Stimulated activated naive CD8-positive, alpha-beta T cell treated with anti-CD3 and anti-CD28 coated beads, Interleukin-15, amount 100 ng/mL, for 72 hours (primary cell): ENCODE measurements around the gene NRAP.

Experiments
- ATAC-seq: fragments of 150-1000 bp; cut with Tn5 transposase; 2 replicates; pipeline ENCODE4 v1.10.0; 2021; ENCODE audit warnings: mild to moderate bottlenecking, moderate library complexity
- DNase-seq, 2 donors: peaks; one replicate each; pipeline ENCODE4 v3.0.0; 2021 to 2022
- H3K27ac Mint-ChIP-seq, 2 donors: one replicate each; pipeline ENCODE4 v1.8.0; 2022; ENCODE audit warnings: mild to moderate bottlenecking in 2 of 2, mixed read lengths in 2 of 2, moderate library complexity in 2 of 2
- H3K27me3 Mint-ChIP-seq: one replicate; pipeline ENCODE4 v1.8.0; 2022; ENCODE audit warnings: mixed read lengths
- H3K4me1 Mint-ChIP-seq: one replicate; pipeline ENCODE4 v1.8.0; 2022; ENCODE audit warnings: mild to moderate bottlenecking, mixed read lengths
- H3K4me3 Mint-ChIP-seq, 2 donors: one replicate each; pipeline ENCODE4 v1.8.0; 2022; ENCODE audit warnings: mild to moderate bottlenecking in 2 of 2, mixed read lengths in 2 of 2, moderate library complexity in 1 of 2
- H3K9me3 Mint-ChIP-seq, 2 donors: one replicate each; pipeline ENCODE4 v1.8.0; 2022; ENCODE audit warnings: mixed read lengths in 2 of 2

The NRAP gene

DNA sequence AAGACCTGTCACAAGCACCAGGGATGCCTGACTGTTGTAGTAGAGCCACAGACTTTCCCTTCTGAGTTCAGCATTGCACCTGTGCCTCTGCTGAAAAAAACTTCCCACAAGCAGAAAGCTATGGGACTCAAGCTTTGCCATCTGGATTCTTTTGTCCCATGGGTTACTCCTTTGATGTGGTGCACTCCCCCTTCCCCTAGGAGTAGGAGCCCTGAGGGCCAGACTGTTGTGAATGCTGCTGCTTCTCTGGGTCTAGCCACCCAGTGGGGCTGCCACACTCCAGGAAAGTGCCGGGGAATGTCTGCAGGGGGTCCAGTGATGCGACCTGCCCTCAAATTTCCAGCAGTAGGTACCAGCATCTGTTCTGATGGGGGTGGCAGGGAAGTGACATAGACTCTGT is 27.5 kb upstream of the NRAP start:
- DNase-seq (no peak), ATAC-seq (no peak)
- H3K9me3 Mint-ChIP-seq, result peaks cover 34 to 57% of the 10 kb centered on the region in 2 donors
- H3K4me1 Mint-ChIP-seq, result peaks cover 37% of the 10 kb centered on the region
- no peaks in the 10 kb centered on the region for H3K27me3 Mint-ChIP-seq
- H3K27ac Mint-ChIP-seq, result no peak overlapping the region
- H3K4me3 Mint-ChIP-seq, result no peak overlapping the region

GRCh38 chr10:113690749-113691148 is 26.9 kb upstream of the NRAP start:
- Mint-ChIP-seq H3K27me3 (no peaks in the 10 kb centered on the region), H3K9me3 (peaks cover 35 to 63% of the 10 kb centered on the region in 2 donors), H3K4me1 (peaks cover 37% of the 10 kb centered on the region), H3K4me3 (no peak overlapping the region), H3K27ac (peak overlapping the region in 1 of 2 donors; percentile 31)
- no peak for DNase-seq
- ATAC-seq, result no peak

GRCh38 chr10:113689574-113689973 is 25.7 kb upstream of the NRAP start:
- ATAC-seq (no peak), DNase-seq (no peak)
- H3K9me3 Mint-ChIP-seq, result peaks cover 47 to 74% of the 10 kb centered on the region in 2 donors
- no peak overlapping the region for H3K27ac Mint-ChIP-seq
- H3K27me3 Mint-ChIP-seq, result no peaks in the 10 kb centered on the region
- no peak overlapping the region for H3K4me3 Mint-ChIP-seq
- peaks cover 36% of the 10 kb centered on the region for H3K4me1 Mint-ChIP-seq

GRCh38 chr10:113689057-113689456 is 25.2 kb upstream of the NRAP start:
- DNase-seq, result no peak
- peaks cover 52 to 78% of the 10 kb centered on the region in 2 donors for H3K9me3 Mint-ChIP-seq
- H3K4me3 Mint-ChIP-seq, result peak overlapping the region; percentile 56
- no peak for ATAC-seq
- no peaks in the 10 kb centered on the region for H3K27me3 Mint-ChIP-seq
- peaks cover 39% of the 10 kb centered on the region for H3K4me1 Mint-ChIP-seq
- peak overlapping the region in 1 of 2 donors; percentile 87 for H3K27ac Mint-ChIP-seq

GRCh38 chr10:113687037-113687436 is 23.2 kb upstream of the NRAP start:
- ATAC-seq (no peak), DNase-seq (no peak)
- Mint-ChIP-seq H3K27me3 (no peaks in the 10 kb centered on the region), H3K27ac (no peak overlapping the region), H3K4me3 (no peak overlapping the region), H3K4me1 (peaks cover 56% of the 10 kb centered on the region), H3K9me3 (peaks cover 43 to 73% of the 10 kb centered on the region in 2 donors)

DNA sequence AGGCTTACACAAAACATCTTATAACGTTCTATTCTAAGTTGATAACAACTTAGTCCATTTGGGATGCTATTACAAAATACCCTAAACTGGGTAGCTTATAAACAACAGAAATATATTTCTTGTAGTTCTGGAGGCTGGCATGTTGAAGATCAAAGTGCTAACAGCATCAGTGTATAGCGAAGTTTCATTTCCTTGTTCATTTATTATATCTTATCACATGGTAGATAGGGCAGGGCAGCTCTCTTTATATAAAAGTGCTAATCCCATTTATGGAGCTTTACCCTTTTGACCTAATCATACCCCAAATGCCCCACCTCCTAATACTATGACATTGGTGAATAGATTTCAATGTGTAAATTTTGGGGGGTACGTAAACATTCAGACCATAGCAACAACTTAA is 22.2 kb upstream of the NRAP start:
- no peak overlapping the region for H3K27ac Mint-ChIP-seq
- H3K9me3 Mint-ChIP-seq, result peaks cover 43 to 68% of the 10 kb centered on the region in 2 donors
- no peak overlapping the region for H3K4me3 Mint-ChIP-seq
- ATAC-seq (no peak), DNase-seq (no peak)
- no peaks in the 10 kb centered on the region for H3K27me3 Mint-ChIP-seq
- H3K4me1 Mint-ChIP-seq, result peaks cover 67% of the 10 kb centered on the region

GRCh38 chr10:113683300-113683699 is 19.5 kb upstream of the NRAP start:
- no peak overlapping the region for H3K27ac Mint-ChIP-seq
- H3K27me3 Mint-ChIP-seq, result no peaks in the 10 kb centered on the region
- peaks cover 36 to 45% of the 10 kb centered on the region in 2 donors for H3K9me3 Mint-ChIP-seq
- H3K4me1 Mint-ChIP-seq, result peaks cover 58% of the 10 kb centered on the region
- DNase-seq (no peak), ATAC-seq (no peak)
- H3K4me3 Mint-ChIP-seq, result peak overlapping the region in 1 of 2 donors; percentile 7

- peak overlapping the region; percentile 84 to 97 for H3K27ac Mint-ChIP-seq
- no peaks in the 10 kb centered on the region for H3K27me3 Mint-ChIP-seq
- peaks cover 54% of the 10 kb centered on the region for H3K4me1 Mint-ChIP-seq
- H3K9me3 Mint-ChIP-seq, result peaks cover 24 to 32% of the 10 kb centered on the region in 2 donors
- ATAC-seq (peak; percentile 75), DNase-seq (peak; percentile 55 to 77)
- peak overlapping the region; percentile 88 to 92 for H3K4me3 Mint-ChIP-seq
These were observed 18.0 kb upstream of the NRAP start for GRCh38 chr10:113681533-113682470.

DNA sequence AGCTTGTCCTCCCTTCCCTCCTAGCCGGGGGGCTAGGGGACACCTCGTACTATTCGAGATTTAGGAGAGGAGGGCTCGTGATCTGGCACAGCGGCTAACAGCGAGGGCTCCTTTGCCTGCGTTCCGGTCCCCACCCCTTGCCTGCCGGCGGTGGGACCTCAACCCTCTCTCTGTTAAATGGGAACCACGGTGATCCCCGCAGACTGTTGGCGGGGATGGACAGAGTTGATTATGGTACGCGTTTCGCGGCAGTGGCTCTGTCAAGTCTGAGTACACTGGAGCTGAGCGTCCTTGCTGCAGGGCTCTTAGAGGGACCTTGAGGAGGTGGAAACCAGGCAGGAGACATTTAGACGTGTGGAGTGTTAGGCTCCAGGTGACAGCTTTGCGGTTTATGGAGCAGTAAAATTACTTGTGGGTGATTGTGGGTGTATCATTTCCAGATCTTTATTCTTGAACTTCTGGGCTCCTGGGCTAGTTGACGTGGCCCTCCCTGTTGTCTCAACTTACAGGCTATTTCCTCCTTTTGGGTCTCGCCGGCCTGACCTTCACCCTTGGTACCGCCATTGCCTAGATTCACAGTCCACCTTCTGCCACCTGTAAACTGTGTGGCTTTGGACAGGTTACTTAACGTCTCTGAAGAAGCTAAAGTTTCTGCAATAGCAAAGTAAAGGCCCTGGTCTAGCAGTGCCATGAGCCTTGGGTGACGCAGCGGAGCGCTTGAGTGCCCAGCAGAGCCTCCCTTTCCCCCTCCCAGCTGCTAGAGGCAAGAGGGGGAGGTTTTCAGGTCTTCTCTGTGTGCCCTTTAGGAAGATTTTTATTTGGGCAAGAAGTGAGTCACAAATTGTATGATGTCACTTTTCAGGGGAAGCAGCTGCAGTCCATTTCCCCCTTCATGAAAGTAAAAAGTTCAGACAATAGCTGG is 16.6 kb upstream of the NRAP start:
- Mint-ChIP-seq H3K4me1 (peaks cover 54% of the 10 kb centered on the region), H3K27me3 (no peaks in the 10 kb centered on the region)
- DNase-seq, result peak; percentile 30 to 45

GRCh38 chr10:113679463-113680189 is 15.8 kb upstream of the NRAP start, which contains the start of gene CASP7:
Gene CASP7, plus strand, starts transcription at chr10:113679912. Its CDS starts 17,582 bp downstream, at chr10:113697494.
- H3K27me3 Mint-ChIP-seq, result peaks cover 3% of the 10 kb centered on the region
- peaks cover 49% of the 10 kb centered on the region for H3K4me1 Mint-ChIP-seq
- DNase-seq (peak; percentile 87 to 90), ATAC-seq (peak; percentile 85)
- peaks cover 12 to 13% of the 10 kb centered on the region in 2 donors for H3K9me3 Mint-ChIP-seq
- H3K27ac Mint-ChIP-seq, result peak within 1 kb of the TSS; percentile 85 to 97
- H3K4me3 Mint-ChIP-seq, result peak within 1 kb of the TSS; percentile 88 to 92

More for the DNA sequence above, 16.6 kb upstream of the NRAP start:
- ATAC-seq, result peak; percentile 29
- peaks cover 20 to 22% of the 10 kb centered on the region in 2 donors for H3K9me3 Mint-ChIP-seq
- peak overlapping the region; percentile 88 to 92 for H3K4me3 Mint-ChIP-seq
- H3K27ac Mint-ChIP-seq, result peak overlapping the region; percentile 84 to 97

- Mint-ChIP-seq H3K9me3 (peaks cover 7 to 13% of the 10 kb centered on the region in 2 donors), H3K27ac (peak overlapping the region; percentile 93 to 94), H3K27me3 (peaks cover 16% of the 10 kb centered on the region), H3K4me1 (peaks cover 22% of the 10 kb centered on the region), H3K4me3 (peak overlapping the region; percentile 9 to 11)
- ATAC-seq (peak; percentile 98), DNase-seq (peak; percentile 32 to 69)
These were observed 2.9 kb upstream of the NRAP start for GRCh38 chr10:113666682-113667252.

GRCh38 chr10:113665806-113666354 is 2.0 kb upstream of the NRAP start:
- Mint-ChIP-seq H3K27ac (no peak overlapping the region), H3K4me1 (peaks cover 22% of the 10 kb centered on the region), H3K9me3 (peaks cover 7% of the 10 kb centered on the region in 2 donors), H3K4me3 (no peak overlapping the region), H3K27me3 (peaks cover 14% of the 10 kb centered on the region)
- DNase-seq, result no peak
- ATAC-seq, result no peak

DNA sequence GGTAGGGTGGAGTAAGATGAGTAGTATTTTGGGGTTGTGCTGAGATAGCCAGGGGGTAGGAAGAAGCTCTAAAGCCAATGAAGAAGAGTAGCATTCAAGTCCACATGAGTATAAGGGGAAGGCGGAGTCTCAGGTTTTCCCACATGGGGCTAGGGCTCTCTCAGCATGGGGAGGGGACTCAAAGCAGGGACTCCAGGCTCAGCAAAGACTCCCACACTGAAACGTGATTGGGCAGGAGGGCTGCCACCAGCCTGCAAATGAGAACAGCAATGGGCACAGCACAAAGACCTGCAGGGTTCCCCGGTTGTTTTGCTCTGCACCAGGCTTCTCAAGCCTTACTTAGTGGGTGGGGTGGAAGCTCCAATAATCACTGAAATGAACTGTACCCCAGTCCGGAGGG is 1.5 kb upstream of the NRAP start:
- H3K4me1 Mint-ChIP-seq, result peaks cover 22% of the 10 kb centered on the region
- H3K27me3 Mint-ChIP-seq, result peaks cover 9% of the 10 kb centered on the region
- H3K27ac Mint-ChIP-seq, result no peak overlapping the region
- peaks cover 2 to 3% of the 10 kb centered on the region in 2 donors for H3K9me3 Mint-ChIP-seq
- H3K4me3 Mint-ChIP-seq, result no peak overlapping the region
- ATAC-seq (no peak), DNase-seq (no peak)

- peaks cover 22% of the 10 kb centered on the region for H3K4me1 Mint-ChIP-seq
- peaks cover 0 to 3% of the 10 kb centered on the region in 2 donors for H3K9me3 Mint-ChIP-seq
- peaks cover 9% of the 10 kb centered on the region for H3K27me3 Mint-ChIP-seq
- H3K4me3 Mint-ChIP-seq, result no peak overlapping the region
- DNase-seq (no peak), ATAC-seq (no peak)
- no peak overlapping the region for H3K27ac Mint-ChIP-seq
These were observed 699 bp downstream of the NRAP start for GRCh38 chr10:113663142-113663541.
